ENCODE results near the gene AP3B1.

DNA sequence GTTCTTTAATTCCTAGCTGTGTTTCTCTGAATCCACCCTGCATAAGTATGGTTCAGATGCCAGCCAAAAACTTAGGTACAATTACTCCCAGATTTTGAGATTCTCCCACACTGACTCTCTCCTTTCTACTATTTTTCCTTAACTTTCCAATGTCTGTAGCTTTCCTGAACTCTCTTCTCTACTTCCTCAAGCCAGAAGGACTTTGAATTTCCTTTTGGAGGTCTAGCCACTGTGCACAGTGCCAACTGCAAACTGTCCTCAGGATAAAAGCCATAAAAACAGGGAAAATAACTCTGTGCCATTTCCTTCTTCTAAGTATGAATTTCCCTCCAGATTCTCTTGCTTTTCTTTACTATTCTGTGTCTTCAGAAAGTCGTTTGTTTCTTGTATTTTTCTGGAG lies 157.2 kb downstream of the AP3B1 start:
- TF ChIP-seq, protein P1, sequence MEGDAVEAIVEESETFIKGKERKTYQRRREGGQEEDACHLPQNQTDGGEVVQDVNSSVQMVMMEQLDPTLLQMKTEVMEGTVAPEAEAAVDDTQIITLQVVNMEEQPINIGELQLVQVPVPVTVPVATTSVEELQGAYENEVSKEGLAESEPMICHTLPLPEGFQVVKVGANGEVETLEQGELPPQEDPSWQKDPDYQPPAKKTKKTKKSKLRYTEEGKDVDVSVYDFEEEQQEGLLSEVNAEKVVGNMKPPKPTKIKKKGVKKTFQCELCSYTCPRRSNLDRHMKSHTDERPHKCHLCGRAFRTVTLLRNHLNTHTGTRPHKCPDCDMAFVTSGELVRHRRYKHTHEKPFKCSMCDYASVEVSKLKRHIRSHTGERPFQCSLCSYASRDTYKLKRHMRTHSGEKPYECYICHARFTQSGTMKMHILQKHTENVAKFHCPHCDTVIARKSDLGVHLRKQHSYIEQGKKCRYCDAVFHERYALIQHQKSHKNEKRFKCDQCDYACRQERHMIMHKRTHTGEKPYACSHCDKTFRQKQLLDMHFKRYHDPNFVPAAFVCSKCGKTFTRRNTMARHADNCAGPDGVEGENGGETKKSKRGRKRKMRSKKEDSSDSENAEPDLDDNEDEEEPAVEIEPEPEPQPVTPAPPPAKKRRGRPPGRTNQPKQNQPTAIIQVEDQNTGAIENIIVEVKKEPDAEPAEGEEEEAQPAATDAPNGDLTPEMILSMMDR (IDR thresholded peaks at IDR 0.05): no peak
- no peak for TF ChIP-seq POLR2A (IDR thresholded peaks at IDR 0.05)
